ENCODE data around the gene MPG.
"Not testable (repeated sequence)": the region's sequence is repeated elsewhere in the genome, so short reads cannot be mapped to it uniquely, and the experiment has no call there.

Gene MPG

DNA sequence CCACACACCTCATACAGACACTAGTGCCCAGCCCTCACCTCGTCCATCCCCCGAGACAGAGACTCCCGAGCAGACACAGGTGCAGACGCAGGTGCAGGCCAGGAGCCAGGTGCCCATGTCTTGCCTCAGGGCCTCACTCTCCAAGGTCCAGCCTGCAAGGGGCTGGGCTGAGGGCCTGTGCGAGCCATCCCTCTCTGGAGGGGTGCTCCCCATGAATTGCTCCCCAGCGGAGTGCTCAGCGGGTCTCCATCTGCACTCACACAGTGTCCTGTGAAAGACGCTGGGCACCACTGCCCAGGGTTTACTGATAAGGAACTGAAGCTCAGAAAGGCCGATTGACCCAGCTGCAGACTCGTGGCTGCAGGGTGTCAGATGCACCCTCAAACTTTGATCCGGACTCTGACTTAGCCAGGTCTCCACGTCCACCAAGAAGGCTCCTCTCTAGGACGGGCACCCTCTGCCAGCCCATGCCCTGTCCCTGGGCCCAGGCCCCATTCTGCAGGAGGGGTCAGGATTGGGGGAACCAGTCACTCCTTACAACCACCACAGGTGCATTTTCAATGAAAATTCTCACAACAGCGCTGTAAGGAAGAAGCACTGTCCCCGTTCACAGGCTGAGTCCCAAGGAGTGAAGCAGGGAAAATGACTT, 41.6 kb upstream of the MPG start:
- H3K4me2 ChIP-seq (ENCODE audit: insufficient read depth, low read length): no peak overlapping the region

DNA sequence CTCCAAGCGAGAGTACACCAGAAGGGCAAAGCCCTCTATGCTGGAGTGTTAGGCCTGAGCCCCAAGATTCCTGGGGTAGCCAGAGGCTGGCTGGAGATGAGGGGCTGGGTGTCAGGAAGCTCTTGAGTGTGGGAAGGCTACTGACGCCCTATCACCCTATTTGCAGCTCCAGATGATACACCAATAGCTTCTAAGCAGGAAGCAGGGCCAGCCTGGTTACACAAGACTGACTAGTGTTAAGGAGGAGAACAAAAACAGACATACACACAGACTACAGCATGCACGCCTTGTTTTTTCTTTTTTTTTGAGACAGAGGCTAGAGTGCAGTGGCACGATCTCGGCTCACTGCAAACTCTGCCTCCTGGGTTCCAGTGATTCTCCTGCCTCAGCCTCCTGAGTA, 40.5 kb upstream of the MPG start:
- DNase-seq: no peak
- Histone ChIP-seq H3K4me3 (ENCODE audit: low read depth in 1 of 2, low read length in 2 of 2) (no peak overlapping the region), H3K9ac (ENCODE audit: low read depth, low read length) (no peak overlapping the region), H4K20me1 (ENCODE audit: insufficient read depth, low read length) (peaks cover 20% of the 10 kb centered on the region), H3K27me3 (ENCODE audit: insufficient read depth, low read length, poor library complexity) (no peaks in the 10 kb centered on the region), H3K36me3 (ENCODE audit: insufficient read depth, low read length) (peaks cover 33% of the 10 kb centered on the region), H3K9me3 (ENCODE audit: insufficient read depth, low read length, severe bottlenecking) (no peaks in the 10 kb centered on the region), H3K27ac (ENCODE audit: low read length) (no peak overlapping the region), H2AFZ (ENCODE audit: low read depth, low read length) (no peak overlapping the region), H3K4me2 (ENCODE audit: insufficient read depth, low read length) (no peak overlapping the region), H3K79me2 (ENCODE audit: insufficient read depth, low read length) (no peaks in the 10 kb centered on the region), H3K4me1 (ENCODE audit: insufficient read depth, low read length) (peaks cover 3% of the 10 kb centered on the region; the same call in 1 of the 2 replicates)
- ATAC-seq (ENCODE audit: insufficient read depth, low read depth): no peak
- TF ChIP-seq EZH2 (IDR thresholded peaks at IDR 0.05; ENCODE audit: borderline replicate concordance, low read depth, low read length, severe bottlenecking): no peak
- TF ChIP-seq, protein P1, sequence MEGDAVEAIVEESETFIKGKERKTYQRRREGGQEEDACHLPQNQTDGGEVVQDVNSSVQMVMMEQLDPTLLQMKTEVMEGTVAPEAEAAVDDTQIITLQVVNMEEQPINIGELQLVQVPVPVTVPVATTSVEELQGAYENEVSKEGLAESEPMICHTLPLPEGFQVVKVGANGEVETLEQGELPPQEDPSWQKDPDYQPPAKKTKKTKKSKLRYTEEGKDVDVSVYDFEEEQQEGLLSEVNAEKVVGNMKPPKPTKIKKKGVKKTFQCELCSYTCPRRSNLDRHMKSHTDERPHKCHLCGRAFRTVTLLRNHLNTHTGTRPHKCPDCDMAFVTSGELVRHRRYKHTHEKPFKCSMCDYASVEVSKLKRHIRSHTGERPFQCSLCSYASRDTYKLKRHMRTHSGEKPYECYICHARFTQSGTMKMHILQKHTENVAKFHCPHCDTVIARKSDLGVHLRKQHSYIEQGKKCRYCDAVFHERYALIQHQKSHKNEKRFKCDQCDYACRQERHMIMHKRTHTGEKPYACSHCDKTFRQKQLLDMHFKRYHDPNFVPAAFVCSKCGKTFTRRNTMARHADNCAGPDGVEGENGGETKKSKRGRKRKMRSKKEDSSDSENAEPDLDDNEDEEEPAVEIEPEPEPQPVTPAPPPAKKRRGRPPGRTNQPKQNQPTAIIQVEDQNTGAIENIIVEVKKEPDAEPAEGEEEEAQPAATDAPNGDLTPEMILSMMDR (IDR thresholded peaks at IDR 0.05; ENCODE audit: borderline replicate concordance, extremely low read depth, low read length, poor library complexity, severe bottlenecking): no peak

More for the DNA sequence above, 41.6 kb upstream of the MPG start:
- no peaks in the 10 kb centered on the region for H3K79me2 ChIP-seq (ENCODE audit: insufficient read depth, low read length)
- H3K36me3 ChIP-seq (ENCODE audit: insufficient read depth, low read length): peaks cover 22% of the 10 kb centered on the region
- no peak overlapping the region for H3K4me3 ChIP-seq (ENCODE audit: low read depth in 1 of 2, low read length in 2 of 2)
- no peak overlapping the region for H3K27ac ChIP-seq (ENCODE audit: low read length)
- DNase-seq: no peak
- H4K20me1 ChIP-seq (ENCODE audit: insufficient read depth, low read length): peaks cover 16% of the 10 kb centered on the region
- peaks cover 3% of the 10 kb centered on the region; the same call in 1 of the 2 replicates for H3K4me1 ChIP-seq (ENCODE audit: insufficient read depth, low read length)
- no peaks in the 10 kb centered on the region for H3K9me3 ChIP-seq (ENCODE audit: insufficient read depth, low read length, severe bottlenecking)
- H3K9ac ChIP-seq (ENCODE audit: low read depth, low read length): no peak overlapping the region
- no peaks in the 10 kb centered on the region for H3K27me3 ChIP-seq (ENCODE audit: insufficient read depth, low read length, poor library complexity)
- no peak for TF ChIP-seq EZH2 (IDR thresholded peaks at IDR 0.05; ENCODE audit: borderline replicate concordance, low read depth, low read length, severe bottlenecking)
- TF ChIP-seq, protein P1 (IDR thresholded peaks at IDR 0.05; ENCODE audit: borderline replicate concordance, extremely low read depth, low read length, poor library complexity, severe bottlenecking): no peak
- H2AFZ ChIP-seq (ENCODE audit: low read depth, low read length): no peak overlapping the region
- ATAC-seq (ENCODE audit: insufficient read depth, low read depth): no peak

DNA sequence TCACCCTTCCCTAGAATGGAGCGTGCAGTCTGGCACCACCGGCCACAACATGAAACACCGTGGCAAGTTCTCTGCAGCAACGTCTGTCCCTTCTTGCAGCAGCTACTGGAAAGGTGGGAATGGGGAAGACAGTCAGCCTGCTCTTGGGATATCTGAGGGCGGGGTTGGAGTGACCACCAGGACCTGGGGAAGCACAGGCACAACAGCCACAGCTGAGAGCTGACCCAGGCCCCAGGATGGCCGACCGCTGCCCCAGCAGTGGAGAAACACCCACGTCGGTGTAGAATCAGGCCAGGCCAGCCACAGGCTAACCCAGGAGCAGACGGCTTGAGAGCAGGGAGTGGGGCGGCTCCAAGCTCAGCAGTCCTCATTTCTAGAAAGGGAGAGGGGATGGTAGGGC, 39.8 kb upstream of the MPG start:
- H3K27ac ChIP-seq (ENCODE audit: low read length); H3K4me1 ChIP-seq (ENCODE audit: insufficient read depth, low read length): not testable (repeated sequence)

DNA sequence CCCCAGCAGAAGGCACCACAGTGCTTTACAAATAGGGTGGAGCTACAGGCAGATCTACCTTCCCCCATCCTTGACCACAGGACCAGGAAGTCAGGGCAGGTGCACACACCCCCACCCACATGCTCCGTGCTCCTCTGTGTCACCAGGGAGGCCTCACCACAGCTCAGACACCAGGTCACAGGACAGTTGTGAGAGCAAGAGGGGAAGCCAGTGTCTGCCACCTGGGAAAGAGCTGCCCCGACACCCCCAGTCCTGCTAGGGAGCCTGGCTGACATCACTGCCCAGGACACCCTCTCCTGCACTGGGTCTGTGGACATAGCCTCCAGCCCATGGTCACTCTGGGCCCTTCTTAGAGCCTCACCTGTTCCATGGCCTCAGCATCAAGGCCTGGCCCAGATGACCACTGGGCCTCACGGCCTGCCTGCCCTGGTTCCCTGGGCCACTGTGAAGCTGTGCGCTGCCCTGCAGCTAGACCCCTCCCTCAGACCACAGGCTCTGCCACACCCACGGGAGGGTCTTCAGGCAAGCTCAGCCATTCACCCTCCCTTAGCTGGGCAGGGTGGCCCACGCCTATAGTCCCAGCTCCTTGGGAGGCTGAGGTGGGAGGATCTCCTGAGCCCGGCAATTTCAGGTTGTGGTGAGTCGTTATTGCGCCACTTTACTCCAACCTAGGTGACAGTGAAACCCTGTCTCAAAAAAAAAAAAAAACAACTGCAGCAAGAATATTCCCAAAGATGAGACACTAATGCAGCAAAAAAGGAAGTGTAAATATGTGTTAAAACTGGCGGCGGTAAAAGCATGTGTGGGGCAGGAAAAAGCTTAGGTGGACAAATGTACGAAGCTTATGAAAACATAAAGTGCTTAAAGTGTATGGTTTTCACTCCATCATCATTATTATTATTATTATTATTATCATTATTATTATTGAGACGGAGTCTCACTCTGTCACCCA, 38.8 kb upstream of the MPG start:
- H4K20me1 ChIP-seq (ENCODE audit: insufficient read depth, low read length): peaks cover 27% of the 10 kb centered on the region
- peaks cover 47% of the 10 kb centered on the region for H3K36me3 ChIP-seq (ENCODE audit: insufficient read depth, low read length)
- TF ChIP-seq, protein P1 (IDR thresholded peaks at IDR 0.05; ENCODE audit: borderline replicate concordance, extremely low read depth, low read length, poor library complexity, severe bottlenecking): no peak
- no peak for TF ChIP-seq EZH2 (IDR thresholded peaks at IDR 0.05; ENCODE audit: borderline replicate concordance, low read depth, low read length, severe bottlenecking)
- H3K79me2 ChIP-seq (ENCODE audit: insufficient read depth, low read length): no peaks in the 10 kb centered on the region
- H2AFZ ChIP-seq (ENCODE audit: low read depth, low read length): no peak overlapping the region
- H3K4me2 ChIP-seq (ENCODE audit: insufficient read depth, low read length): no peak overlapping the region
- H3K9me3 ChIP-seq (ENCODE audit: insufficient read depth, low read length, severe bottlenecking): no peaks in the 10 kb centered on the region
- DNase-seq: peak; percentile 39
- no peaks in the 10 kb centered on the region for H3K27me3 ChIP-seq (ENCODE audit: insufficient read depth, low read length, poor library complexity)
- no peak overlapping the region for H3K4me3 ChIP-seq (ENCODE audit: low read depth in 1 of 2, low read length in 2 of 2)
- H3K9ac ChIP-seq (ENCODE audit: low read depth, low read length): no peak overlapping the region
- ATAC-seq (ENCODE audit: insufficient read depth, low read depth): peak; percentile 54
- no peak overlapping the region for H3K27ac ChIP-seq (ENCODE audit: low read length)
- peaks cover 3% of the 10 kb centered on the region; the same call in 1 of the 2 replicates for H3K4me1 ChIP-seq (ENCODE audit: insufficient read depth, low read length)

More for the DNA sequence above, 39.8 kb upstream of the MPG start:
- not testable (repeated sequence) for ATAC-seq (ENCODE audit: insufficient read depth, low read depth); DNase-seq; H3K4me3 ChIP-seq (ENCODE audit: low read depth in 1 of 2, low read length in 2 of 2); H3K9ac ChIP-seq (ENCODE audit: low read depth, low read length); H3K9me3 ChIP-seq (ENCODE audit: insufficient read depth, low read length, severe bottlenecking); H3K27me3 ChIP-seq (ENCODE audit: insufficient read depth, low read length, poor library complexity); H3K79me2 ChIP-seq (ENCODE audit: insufficient read depth, low read length); H2AFZ ChIP-seq (ENCODE audit: low read depth, low read length); H3K4me2 ChIP-seq (ENCODE audit: insufficient read depth, low read length)
- H4K20me1 ChIP-seq (ENCODE audit: insufficient read depth, low read length): peaks cover 22% of the 10 kb centered on the region
- peaks cover 39% of the 10 kb centered on the region for H3K36me3 ChIP-seq (ENCODE audit: insufficient read depth, low read length)
